Umbilical cord (tissue), 2 donors: ENCODE data around the gene LKAAEAR1. TPM values are rescaled to one million over a fixed set of nuclear protein-coding genes. Genes with fewer than 3 reads are reported as not detected.

Experiments
- DNase-seq: peaks from one replicate; pipeline ENCODE4 v3.0.0-alpha.2; 2015; ENCODE audit warnings: low spot score
- total RNA-seq: library from RNA; depleted of rRNA; stranded (reverse); fragments of >200 nt; gene quantifications from one replicate; pipeline ENCODE4 v1.2.3, GENCODE V29; 2014; ENCODE audit warnings: low replicate concordance; ENCODE audit not compliant: insufficient read depth

LKAAEAR1 gene
- total RNA-seq, 1 donor from 2014 or later, result 3.4 TPM

DNA sequence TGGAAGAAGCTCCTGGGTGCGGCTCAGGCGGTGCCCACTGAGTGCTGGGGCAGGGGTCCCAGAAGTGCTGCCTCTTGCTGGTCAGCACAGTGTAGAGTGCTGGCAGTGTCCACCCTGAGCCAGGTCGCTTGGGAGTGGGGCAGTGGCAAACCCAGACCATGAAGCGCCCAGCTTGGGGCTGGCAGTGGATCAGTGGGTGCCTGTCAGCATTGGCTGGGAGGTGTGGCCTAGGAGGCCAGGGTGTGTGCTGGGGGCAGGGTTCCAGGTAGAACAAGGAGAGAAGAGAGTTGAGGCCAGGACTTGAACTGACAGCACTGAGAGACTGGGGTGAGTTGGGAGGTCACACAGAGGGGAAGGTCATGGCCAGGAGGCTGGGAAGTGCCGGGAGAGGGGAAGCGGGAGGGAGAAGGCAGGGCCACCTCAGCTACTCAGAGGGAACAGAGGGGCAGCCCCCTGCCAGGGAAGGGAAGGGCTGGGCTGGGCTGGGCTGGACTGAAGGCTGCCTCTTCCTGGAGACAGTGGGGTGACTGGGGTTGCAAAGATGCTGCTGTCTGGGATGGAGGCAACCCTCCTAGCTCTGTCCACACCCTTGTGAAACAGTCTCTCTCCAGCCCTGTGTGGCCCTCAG, 17.1 kb downstream of the LKAAEAR1 start:
- no peak for DNase-seq

DNA sequence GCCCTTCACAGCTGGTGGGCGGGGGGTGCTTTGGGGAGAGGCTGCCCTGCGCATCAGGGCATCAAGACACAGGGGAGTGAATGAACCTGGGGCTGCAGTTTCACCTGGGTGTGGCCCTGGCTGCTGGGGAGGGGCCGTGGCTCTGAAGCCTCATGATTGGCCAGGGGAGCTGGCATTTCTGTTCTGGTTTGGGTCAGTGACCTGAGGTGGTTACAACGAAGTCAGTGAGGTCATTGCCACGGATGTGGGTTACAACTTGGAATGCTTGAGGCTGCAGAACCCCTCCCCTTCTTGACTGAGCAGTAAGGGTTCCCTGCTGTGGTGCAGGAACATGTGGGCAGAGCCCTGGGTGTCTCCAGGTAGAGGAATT, 18.2 kb downstream of the LKAAEAR1 start:
- no peak for DNase-seq

DNA sequence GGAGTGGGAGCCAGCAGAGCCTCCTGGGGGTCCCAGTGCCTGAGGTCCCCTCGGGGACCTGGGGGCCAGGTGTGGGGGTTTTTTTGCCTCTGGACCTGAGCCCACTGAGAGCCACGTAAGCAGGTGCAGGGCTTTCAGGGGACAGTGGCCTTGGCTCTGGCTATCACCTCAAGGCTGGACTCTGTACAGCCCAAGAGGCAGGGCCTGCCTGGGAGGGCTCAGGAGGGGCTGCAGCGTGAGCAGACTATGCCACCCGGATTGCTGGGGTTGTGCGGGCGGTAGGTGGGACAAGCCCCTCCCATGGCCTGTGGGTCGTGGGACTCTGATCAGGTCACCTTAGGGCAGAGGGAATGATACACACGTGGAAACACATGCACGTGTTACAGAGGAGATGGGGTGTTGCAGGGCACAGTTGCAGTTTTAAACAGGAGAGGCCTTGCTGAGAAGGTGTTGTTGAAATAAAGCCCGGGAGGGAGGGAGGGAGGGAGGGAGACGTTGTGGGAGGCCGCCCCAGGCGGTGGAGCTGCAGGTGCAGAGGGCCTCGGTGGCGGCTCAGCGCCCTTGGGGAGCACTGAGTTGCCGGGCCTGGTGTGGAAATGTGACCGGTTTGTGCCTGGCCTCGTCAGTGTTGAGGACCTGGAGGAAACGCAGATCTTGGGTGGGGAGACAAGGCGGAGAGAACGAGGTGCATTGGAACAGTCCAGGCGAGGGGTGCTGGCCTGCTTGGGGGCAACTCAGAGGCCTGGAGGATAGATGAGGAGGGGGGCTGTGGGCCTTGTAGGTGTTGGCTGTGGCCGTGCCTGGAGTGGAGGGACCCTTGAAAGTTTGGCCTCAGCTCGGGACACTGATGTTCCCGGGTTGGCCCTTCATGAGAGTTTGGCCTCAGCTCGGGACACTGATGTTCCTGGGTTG, 18.9 kb downstream of the LKAAEAR1 start:
- no peak for DNase-seq

DNA sequence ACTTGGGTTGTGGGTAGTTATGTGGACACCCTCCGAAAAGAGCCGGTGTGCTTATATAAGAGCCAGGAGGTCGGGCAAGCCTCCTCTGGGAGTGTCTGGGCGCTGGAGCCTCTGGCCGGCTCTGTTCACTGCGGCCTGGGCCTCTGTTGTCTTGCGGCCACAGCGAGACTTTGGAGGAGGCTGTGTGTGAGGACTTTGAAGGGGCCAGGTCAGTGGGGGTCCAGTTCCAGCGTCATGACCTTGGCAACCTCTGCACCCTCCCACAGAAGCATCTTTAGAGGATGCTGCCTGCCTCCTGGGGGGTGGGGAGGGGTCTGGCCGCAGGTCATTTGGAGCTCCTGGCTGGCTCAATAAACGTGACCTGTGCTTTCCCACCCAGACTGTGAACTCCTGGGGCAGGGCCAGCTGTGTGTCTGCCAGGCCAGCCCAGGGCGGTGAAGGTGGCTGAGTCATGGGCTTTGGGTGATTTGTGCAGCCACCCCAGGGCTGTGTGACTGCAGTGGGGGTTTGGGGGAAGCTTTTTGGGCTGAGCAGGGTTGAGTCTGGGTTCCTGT, 20.0 kb downstream of the LKAAEAR1 start:
- DNase-seq, result no peak

- DNase-seq, result no peak
Observed at GRCh38 chr20:64063389-64064144, 20.6 kb downstream of the LKAAEAR1 start.

DNA sequence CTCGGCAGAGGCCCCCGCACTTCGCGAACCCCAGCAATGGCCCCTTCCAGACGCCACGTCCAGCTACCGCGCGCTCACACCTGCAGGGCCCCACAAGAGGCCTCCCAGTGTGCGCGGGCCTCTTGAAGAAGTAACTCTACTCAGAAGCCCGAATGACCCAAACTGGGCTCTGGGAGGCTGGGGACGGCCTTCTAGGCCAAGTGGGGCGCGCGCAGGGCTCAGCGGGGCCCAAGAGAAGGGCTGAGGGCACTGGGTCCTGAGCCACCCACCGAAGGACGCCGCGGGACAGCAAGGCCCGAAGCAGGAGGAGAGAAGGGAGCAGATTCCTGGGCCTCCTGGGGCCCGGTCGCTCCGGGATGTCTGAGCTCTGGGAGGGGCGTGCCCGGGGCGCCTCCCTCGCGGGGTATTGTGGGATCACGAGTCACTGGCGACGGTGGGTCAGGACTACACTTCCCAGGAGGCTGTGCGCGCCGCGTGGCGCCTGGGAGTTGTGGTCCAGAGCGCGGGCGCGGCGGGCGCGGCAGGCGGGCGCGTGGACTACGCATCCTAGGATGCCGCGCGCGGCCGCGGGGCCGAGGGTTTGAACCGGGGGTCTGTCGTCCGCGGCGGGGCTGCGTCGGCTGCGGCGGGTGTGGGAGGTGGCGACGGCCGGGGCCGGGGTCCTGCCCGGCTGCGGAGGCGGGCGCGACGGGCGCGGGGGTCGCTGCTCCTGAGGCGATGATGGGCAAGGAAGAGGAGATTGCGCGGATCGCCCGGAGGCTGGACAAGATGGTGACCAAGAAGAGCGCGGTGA, 21.4 kb downstream of the LKAAEAR1 start, which contains the start of gene TCEA2:
Gene TCEA2 (plus strand): TSS at position 603 of the 793 bp plus-strand sequence. CDS start 115 bp downstream, at position 718.
- peak; percentile 98 for DNase-seq

DNA sequence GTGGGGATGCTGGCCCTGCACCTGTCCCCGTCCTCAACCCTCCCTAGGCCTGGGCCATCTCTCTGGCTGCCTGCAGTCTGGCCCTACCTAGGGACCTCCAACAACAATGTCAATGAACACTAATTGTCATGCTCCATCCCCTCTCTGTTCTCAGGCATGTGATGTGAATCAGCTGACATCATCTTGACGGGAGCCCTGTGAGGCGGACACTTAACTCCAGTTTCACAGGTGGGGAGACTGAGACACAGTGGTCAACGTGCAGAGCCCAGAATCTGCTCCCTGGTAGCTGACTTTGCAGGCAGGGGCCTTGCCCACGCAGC, 22.0 kb downstream of the LKAAEAR1 start:
- no peak for DNase-seq

DNA sequence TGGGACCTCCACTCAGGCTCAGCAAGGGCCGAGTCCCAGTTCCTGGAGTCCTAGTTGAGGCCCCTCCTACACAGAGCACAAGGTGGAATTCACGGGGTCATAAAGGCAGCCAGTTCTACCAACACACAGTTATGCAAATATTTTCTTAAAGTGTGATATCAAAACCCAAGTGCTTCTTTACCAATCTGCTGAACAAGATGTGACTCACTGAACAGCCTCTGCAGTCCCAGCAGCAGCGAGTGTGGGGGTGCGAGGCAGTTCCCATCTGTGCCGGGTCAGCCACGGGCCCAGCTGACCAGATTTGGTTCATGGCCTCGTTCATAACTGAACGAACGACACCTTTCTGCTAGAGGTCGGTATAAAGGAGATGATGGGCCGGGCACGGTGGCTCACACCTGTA, 25.7 kb downstream of the LKAAEAR1 start:
- no peak for DNase-seq

GRCh38 chr20:64057628-64058498, 26.3 kb downstream of the LKAAEAR1 start:
- peak; percentile 69 for DNase-seq

- DNase-seq, result no peak
Observed at GRCh38 chr20:64056889-64057627, 27.1 kb downstream of the LKAAEAR1 start.

GRCh38 chr20:64056639-64056888, 27.6 kb downstream of the LKAAEAR1 start:
- no peak for DNase-seq

- DNase-seq, result peak; percentile 82
Observed at GRCh38 chr20:64055893-64056638, 28.1 kb downstream of the LKAAEAR1 start.

DNA sequence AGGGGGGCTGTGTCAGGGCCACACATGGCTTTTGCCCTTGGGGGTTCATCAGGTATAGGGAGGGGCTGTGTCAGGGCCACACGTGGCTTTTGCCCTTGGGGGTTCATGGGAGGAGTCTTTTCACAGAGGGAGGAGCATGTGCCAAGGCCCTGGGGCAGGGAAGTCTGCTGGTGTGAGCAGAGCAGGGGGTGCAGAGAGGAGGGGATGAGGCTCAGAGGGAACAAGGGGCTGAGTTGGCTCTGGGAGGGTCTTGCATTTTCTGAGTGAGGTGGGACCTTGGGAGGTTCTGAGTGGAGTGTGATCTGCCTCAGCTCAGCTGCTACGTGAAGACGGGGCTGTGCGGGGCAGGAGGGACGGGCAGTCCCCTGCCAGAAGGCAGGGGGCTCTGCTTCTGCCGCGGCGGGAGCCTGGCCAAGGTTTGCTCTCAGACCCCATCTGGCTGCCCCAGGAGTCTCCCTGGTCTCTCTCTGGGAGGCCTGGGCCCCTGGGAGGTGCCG, 28.8 kb downstream of the LKAAEAR1 start:
- no peak for DNase-seq

DNA sequence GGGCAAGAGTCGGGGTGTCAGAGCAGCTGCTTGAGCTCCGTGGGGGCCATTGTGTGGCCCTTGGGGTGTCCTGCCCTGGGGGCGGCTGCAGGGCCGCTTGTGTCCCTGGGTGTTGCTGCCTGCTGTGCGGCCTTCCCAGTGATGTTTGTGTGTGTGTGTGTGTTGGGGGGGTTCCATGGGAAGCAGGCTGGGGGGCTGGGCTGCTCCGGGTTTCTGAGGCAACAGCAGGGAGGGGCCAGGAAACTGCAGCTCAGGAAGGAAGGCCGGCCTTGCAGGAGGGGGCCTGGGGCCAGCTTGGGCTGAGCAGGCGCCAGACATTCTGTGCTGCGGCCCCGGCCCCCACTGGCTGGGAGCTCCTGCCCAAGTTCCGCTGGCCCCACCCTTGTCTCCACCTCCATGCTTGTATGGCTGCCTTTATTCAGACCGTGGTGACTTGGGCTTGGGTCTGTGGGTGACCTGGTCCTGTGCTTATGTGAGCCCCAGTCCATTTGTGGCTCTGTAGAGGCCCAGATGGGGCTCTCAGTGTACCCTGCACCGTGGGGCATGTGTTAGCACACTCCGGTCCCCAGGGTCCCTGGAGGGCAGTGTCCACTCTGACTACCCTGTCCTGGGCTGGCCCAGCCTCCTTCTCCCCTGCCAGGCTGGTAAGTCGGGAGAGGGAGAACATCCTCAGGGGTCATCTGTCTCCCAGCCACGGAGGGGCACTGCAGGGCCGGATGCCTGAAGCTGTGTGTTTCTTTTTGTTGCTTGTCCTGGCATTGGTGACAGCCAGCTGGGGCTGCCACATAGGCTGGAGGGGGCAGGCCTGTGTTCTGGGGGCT, 30.1 kb downstream of the LKAAEAR1 start:
- peak; percentile 93 for DNase-seq

DNA sequence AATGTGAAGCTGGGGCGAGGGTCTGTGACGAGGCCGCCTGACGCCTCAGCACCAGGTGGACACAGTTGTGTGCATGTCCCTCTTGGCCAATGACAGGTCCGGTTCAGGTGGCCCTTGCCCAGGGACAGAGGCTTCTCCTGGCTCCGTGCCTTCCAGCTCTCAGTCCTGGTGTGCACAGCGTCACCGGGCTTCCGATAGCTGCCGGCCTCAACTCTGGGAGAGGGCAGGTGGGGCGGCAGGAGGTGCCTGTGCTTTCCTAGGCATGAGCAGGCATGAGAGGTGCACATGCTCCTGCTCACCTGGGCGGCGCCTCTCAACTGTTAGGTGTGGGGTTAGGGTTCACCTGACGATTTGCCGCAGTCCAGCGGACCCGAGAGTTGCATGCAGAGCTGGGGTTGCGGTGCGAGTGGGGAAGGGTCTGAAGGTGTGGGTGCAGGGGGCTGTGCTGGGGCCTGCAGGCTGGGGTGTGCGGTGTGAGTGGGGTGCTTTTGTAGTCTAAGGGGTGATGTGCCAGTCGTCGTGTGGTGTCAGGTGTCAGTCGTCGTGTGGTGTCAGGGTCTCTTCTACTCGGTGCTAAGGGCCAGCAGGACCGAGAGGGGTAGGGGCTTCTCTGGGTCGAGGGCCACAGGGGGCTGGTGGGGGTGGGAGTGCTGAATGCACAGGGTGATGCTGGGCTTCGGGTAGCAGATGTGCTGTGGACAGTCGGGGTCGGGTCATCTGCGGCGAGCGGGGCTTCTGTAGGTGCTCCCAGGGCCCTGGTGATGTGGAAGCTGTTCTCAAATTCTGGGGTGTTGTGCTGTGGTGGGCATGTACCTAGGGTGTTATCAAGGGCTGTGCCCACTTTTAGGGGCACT, 31.0 kb downstream of the LKAAEAR1 start:
- DNase-seq, result no peak

DNA sequence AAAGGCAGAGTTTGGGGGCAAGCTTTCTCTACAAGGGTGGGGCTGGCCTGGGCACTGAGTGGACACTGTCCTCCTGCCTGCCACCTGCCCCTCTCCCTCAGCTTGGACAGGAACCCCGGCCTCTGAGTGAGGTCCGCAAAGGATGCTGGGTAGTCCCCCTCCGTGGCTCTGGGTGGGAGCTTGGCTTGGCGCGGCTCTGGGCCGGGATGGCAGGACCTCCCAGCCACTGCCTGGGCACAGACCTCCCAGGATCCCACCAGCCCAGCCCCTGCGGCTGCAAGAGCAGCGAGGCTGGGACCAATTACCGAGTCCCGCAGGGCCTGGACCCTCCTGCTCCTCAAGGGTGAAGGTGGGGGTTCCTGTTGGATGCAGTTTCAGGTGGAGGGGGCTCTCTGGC, 31.9 kb downstream of the LKAAEAR1 start:
- DNase-seq, result no peak
